Neural cell (in vitro differentiated cells): ENCODE data around the gene SERPINA6.

Experiments
- CTCF ChIP-seq: fragments of 450-650 bp; IDR thresholded peaks from 2 replicates; pipeline ENCODE4 v1.5.1; 2014; ENCODE audit warnings: antibody characterized with exemption, mild to moderate bottlenecking, moderate library complexity; ENCODE audit not compliant: poor library complexity, severe bottlenecking
- EP300 ChIP-seq: fragments of 450-650 bp; conservative IDR thresholded peaks from 2 replicates; pipeline ENCODE4 v1.6.1; 2014; ENCODE audit warnings: antibody characterized with exemption, mild to moderate bottlenecking, moderate library complexity; ENCODE audit not compliant: poor library complexity, severe bottlenecking
- EZH2 ChIP-seq: fragments of 200-600, 300-800 bp; shearing (Covaris generic), sonication (generic); IDR thresholded peaks from 2 replicates; pipeline ENCODE4 v1.6.1; 2014; ENCODE audit warnings: antibody characterized with exemption, low read length, borderline replicate concordance, mild to moderate bottlenecking; ENCODE audit not compliant: insufficient read depth, poor library complexity, severe bottlenecking
- POLR2AphosphoS5 ChIP-seq: IDR thresholded peaks from 2 replicates; pipeline ENCODE4 v1.6.1; 2012
- RAD21 ChIP-seq: fragments of 450-650 bp; conservative IDR thresholded peaks from 2 replicates; pipeline ENCODE4 v1.6.1; 2014; ENCODE audit warnings: antibody characterized with exemption, mild to moderate bottlenecking, moderate library complexity
- REST ChIP-seq: IDR thresholded peaks from 2 replicates; pipeline ENCODE4 v1.6.1; 2012; ENCODE audit warnings: borderline replicate concordance

DNA sequence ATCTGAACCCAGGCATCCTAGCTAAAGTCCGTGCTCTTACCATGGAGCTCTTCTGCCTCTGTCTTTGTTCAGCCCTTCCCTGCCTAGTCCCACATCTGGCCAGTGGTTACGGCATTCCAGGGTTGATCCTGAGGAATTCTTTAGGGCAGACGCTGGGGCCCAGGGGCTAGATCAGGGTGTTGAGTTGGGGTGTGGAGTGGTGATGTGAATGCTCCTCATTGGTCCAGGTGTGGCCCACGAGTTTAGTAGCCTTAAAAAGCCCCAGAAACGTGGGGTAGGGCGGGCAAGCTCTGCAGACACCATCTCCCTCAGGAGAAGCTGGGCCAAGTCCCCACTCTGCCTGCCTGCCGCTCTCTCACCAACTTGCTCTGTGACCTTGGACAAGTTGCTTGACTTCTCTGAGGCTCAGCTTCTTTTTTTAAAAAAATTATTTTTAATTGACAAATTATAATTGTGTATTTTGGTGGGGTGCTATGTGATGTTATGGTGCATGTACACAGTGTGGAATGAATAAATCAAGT lies 9.0 kb upstream of the SERPINA6 start:
- TF ChIP-seq POLR2AphosphoS5 (no peak), CTCF (no peak), REST (no peak), EZH2 (no peak), EP300 (no peak), RAD21 (no peak)
